Testis (tissue), 2 donors: ENCODE data around the gene UBASH3A.

Experiments used
- CTCF ChIP-seq, 3 experiments: fragments of 450-650 bp in 2 of 3; fragments of 200-600 bp in 1 of 3; sonication (generic) in 1 of 3; IDR thresholded peaks; one replicate each; pipeline ENCODE4 v1.5.1; 2016 to 2019; ENCODE audit warnings: antibody characterized with exemption in 3 of 3, mild to moderate bottlenecking in 2 of 3, moderate library complexity in 1 of 3
- POLR2A ChIP-seq: fragments of 450-650 bp; IDR thresholded peaks from one replicate; pipeline ENCODE4 v1.6.1; 2017; ENCODE audit warnings: antibody characterized with exemption, mild to moderate bottlenecking, moderate library complexity

DNA sequence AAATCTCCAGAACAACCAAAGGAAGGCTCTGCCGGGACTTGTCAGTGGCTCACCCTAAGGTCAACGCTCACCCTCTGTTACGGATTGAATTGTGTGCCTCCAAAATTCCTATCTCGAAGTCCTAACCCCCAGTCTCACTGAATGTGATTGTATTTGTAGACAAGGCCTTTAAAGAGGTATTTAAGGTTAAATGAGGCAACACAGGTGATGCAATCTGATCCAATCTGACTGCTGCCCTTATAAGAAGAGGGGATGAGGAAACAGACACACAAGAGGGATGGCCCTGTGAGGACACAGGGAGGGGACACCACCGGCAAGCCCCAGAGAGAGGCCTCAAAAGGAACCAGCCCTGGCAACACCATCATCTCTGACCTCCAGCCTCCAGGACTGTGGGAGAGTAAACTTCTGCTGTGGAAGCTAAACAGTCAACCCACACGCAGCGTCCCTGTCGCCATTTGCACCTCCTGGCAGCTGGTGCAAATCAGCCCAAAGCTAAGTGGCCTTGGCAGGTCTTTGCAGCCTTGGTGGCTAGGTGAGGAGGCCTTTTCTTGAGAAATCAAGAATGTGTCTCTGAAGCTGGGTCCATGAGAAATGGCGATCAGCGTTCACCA is 24.2 kb downstream of the UBASH3A start:
- TF ChIP-seq CTCF (IDR thresholded peaks at IDR 0.05): no peak
- TF ChIP-seq POLR2A: no peak
